ENCODE results near the gene LLCFC1.

The LLCFC1 gene

DNA sequence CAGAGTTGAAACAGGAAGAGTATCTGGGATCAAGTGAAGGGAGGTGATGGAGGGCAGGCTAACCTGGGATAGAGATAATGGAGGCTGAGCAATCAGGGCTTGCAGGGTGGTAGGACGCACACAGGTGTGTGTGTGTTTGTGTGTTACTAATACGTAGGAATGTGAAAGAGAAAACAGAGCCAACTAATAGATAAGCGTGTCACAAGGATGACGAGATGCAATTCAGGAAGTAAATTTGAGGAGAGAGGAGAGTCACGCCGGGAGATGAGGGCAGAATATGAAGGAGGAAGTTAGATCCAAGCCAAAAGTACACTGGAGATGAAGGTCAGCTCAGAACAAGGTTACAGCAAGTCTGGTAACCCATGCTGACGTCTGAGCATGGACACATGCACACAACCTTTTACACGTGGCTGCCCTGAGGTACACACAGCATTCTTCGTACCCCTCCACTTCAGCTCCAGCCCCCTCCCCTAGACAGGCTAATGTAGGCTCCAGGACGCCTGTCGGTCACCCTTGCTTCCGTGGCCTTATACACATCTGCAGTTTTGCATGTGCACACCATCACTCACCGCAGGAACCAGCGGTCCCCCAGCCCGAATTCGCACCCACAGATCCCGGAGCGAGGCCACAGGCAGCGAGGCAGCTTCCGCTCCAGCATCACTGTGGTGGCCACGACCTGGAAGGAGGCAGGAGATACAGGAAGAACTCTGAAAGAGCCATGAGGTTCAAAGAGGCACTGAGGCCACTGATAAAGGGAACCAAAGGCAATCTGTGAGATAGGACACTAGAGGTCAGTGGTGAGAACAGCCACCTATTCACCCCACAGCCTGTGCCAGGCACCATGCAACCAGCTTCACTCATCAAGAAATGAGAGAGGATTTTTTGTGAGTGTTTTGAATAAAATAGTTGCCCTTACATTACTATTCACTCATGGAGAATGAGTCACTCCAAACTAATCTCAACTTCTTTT, 30.1 kb upstream of the LLCFC1 start:
- no peak for DNase-seq (ENCODE audit: low read depth, low spot score)
- no peak overlapping the region for H3K4me3 ChIP-seq (ENCODE audit: low read length)

DNA sequence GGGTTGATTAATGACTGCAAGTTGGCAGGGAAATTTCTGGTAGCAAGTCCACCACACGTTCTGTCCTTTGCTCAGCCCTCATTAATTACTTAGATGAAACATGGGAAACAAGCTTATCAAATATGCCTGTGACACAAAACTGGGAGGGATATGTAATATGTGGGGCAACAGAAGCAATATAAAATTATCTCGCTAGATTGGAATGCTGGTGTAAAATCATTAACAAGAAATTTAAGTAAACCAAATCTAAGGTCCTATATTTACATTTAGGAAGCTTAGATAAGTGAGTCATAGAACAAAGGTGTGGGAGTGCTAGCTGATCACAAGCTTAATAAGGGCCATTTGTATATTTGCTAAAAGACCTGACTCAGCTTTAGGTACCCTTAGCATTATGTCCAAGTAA, 29.3 kb upstream of the LLCFC1 start:
- no peak overlapping the region for H3K4me3 ChIP-seq (ENCODE audit: low read length)
- no peak for DNase-seq (ENCODE audit: low read depth, low spot score)

DNA sequence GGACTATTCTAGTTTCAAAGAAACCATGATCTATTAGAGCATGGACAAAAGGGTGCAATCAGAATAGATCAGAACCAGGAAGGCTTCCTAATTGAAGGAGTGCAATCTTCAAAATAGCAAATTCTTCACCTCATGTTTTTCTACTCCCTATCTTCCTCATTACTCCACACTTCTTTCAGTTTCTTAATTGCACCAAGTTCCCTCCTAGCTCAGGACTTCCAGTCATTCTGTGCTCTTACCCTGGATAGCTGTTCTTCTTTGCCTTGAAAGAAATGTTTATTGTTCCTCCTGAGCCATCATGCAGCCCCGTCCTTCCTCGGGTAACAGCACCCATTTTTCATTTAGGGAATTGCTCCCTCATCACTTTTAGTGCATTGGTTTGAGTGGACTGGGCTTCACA, 28.8 kb upstream of the LLCFC1 start:
- DNase-seq (ENCODE audit: low read depth, low spot score), result no peak
- no peak overlapping the region for H3K4me3 ChIP-seq (ENCODE audit: low read length)

DNA sequence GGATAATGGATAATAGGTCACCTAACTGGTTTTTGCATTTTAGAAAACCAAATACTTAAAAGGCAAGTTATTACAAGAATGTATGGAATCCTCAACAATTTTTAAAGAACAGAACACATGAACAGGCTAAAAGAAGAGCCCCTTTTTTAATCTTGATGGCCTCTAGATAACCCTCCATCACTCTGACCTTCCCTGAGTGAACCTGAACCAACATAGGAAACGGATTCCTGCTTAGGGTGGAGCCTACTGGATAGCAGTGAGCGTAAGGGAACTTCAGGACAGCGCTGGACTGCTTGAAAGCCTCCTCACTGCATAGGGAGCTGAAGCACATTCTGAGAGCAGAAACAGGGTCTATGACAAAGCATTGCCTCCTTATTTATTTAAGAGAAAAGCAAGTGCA, 26.2 kb upstream of the LLCFC1 start:
- DNase-seq (ENCODE audit: low read depth, low spot score), result no peak
- H3K4me3 ChIP-seq (ENCODE audit: low read length), result no peak overlapping the region

DNA sequence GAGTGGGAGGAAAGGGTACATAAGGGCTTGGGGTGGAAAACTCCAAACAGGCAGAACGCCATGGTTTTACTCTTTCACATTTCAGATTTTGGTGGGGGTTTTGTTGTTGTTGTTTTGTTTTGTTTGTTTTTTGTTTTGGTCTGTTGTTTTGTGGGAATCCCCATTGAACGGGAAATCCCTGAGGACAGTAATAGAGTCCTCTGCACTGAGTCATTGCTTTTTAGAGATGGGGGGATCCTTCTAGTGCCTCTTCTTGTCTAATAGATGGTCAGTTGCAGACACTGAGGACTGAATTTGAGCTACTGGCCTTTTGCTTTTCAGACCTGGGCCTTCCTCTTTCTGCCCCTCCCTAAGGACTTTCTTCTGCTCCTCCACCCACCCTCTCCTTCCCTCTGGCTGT, 25.7 kb upstream of the LLCFC1 start:
- no peak for DNase-seq (ENCODE audit: low read depth, low spot score)

DNA sequence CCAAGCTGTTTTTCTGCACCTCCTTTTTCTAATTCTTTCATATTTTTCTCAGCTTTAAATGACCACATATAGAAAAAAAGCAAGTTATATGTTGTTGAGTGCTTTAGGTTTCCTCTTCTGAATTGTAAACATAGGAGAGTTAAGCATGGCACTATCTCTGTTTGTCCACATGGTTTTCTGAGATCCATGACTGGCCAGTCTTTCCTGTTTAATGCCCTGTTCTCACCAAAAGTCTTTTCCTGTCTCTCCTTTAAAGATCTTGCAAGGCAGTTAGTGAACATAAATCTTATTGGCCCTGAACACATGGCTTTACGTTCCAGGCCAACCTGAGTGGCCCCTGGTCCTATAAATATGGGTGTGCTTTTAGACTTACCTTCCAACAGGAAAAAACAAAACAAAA, 25.2 kb upstream of the LLCFC1 start:
- H3K4me3 ChIP-seq (ENCODE audit: low read length), result no peak overlapping the region
- no peak for DNase-seq (ENCODE audit: low read depth, low spot score)

More for the DNA sequence above, 25.7 kb upstream of the LLCFC1 start:
- H3K4me3 ChIP-seq (ENCODE audit: low read length), result no peak overlapping the region

DNA sequence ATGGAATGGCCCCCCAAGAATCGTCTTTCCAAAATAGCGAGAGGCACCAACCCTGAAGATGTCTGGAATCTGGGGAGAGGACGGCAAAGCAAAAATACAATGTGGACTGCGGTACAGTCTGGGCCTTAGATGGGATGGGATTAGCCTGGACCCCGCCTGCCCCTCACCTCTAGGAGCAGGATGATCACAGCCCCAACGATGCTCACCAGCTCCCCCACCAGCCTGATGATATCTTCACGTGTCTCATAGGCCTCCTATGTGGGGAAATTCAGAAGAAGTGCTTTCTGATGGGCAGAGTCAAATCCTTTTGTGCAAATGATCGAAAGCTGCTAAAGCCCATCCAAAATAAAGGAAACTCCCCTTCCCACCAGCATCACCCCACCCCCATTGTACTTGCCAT, 24.0 kb upstream of the LLCFC1 start:
- no peak for DNase-seq (ENCODE audit: low read depth, low spot score)
- no peak overlapping the region for H3K4me3 ChIP-seq (ENCODE audit: low read length)

DNA sequence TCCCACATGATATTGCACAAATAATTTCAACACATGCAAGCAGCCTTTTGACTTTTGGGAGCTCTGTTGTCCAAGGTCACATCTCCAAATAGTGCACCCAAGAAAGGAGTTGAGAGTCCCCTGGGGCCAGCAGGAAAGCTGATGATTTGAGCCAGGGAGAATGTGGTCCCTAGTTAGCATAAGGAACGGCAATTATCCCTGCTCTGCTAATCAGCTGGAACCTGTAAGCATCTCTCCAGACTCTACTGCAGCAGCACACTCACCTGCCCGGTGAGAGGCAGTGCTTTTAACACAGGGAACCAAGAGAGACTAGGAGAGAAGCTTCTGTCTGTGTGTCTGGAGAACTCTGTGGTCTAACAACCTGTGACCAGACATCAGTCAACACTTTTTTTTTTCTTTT, 22.8 kb upstream of the LLCFC1 start:
- DNase-seq (ENCODE audit: low read depth, low spot score), result no peak
- no peak overlapping the region for H3K4me3 ChIP-seq (ENCODE audit: low read length)

DNA sequence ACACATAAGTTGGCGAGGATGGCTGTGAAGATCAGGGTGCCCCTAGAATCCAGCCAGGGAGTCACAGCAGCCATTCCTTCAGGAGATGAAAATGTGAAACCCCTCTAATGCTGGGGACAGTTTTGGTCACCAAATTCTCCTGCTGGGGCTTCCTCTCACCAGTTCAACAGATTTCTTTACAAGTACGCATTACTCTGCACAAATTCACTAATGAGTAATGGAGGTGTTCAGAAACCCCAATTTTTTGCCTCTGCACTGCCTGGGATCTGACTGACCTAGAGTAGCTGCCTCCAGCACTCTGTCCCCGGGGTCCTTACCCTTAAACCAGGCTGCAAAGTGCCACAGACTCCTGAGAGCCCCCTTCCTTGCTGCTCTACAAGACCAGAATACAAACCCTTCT, 21.8 kb upstream of the LLCFC1 start:
- H3K4me3 ChIP-seq (ENCODE audit: low read length), result no peak overlapping the region
- no peak for DNase-seq (ENCODE audit: low read depth, low spot score)

DNA sequence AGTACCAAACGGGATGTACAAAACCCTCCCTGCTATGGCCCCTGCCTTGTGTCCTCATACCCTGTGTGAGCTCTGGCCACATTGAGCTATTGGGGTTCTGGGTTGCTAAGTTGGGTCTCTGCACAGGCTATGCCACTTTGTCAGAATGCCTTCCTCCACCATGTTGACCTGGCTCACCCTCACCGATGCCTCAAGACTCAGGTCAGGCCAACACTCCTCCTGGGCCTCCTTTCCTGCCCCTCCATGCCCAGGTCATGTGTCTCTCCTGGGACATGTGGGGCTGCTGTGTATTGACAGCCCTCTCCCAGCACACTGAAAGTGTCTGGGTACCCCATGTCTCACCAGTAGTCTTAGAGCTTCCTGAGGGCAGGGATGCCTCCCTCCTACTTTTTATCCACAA, 20.4 kb upstream of the LLCFC1 start:
- DNase-seq (ENCODE audit: low read depth, low spot score), result no peak
- no peak overlapping the region for H3K4me3 ChIP-seq (ENCODE audit: low read length)

DNA sequence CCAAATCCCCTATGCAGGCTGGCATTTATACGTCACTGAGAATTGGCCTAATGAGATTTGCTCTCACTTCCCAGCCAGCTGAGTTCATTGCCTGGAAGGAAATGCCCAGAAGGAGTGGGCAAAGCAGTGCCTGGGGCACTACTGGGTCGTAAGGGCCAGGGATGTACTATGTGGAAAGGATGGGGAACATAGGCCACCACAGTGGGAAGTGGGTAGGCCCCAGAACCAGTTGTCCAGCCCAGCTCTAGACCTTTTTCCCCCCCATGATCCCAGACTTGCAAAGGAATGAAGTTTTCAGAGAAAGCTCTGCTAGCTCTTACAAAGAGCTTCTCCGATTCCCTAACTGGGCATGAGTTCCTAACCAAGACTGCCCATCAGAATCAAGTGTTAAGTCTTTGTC, 19.6 kb upstream of the LLCFC1 start:
- H3K4me3 ChIP-seq (ENCODE audit: low read length), result no peak overlapping the region
- no peak for DNase-seq (ENCODE audit: low read depth, low spot score)

DNA sequence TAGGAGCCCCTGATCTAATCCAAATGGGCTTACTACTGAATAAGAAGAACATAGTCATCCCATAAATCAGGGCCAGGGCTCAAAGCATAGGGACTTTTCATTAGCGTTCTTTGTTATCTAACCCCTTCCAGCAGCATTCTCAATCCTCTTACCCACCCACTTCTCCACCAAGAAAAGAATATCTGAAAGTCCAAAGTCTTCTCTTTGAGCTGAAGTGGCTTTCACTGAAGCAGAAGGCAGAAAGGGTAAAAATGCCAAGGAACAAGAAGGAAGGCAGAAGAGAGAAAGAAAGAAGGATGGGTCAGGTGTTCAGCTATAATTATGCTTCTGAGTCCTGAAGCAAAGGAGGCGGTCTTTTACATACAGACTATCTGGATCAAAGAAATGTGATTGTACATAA, 15.9 kb upstream of the LLCFC1 start:
- DNase-seq (ENCODE audit: low read depth, low spot score), result no peak
- H3K4me3 ChIP-seq (ENCODE audit: low read length), result no peak overlapping the region

DNA sequence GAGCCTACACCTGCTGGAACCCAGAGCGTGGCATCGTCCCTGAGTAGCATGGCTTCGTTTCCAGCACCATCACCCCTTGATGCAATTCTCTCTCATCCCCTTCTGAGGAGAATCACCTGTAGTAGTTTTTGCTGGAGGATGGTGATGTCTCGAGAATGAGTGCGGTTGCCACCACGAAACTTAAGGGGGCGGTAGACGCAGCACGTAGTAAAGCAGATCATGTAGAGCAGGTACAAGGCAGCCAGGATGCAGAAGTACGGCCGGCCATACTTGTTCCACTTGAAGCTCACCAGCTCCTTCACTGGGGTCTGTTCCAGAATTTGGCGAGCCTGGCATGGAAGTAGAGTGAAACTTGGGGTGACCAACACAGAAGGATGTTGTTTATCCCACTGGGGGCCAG, 13.9 kb upstream of the LLCFC1 start:
- DNase-seq (ENCODE audit: low read depth, low spot score), result peak; percentile 28

DNA sequence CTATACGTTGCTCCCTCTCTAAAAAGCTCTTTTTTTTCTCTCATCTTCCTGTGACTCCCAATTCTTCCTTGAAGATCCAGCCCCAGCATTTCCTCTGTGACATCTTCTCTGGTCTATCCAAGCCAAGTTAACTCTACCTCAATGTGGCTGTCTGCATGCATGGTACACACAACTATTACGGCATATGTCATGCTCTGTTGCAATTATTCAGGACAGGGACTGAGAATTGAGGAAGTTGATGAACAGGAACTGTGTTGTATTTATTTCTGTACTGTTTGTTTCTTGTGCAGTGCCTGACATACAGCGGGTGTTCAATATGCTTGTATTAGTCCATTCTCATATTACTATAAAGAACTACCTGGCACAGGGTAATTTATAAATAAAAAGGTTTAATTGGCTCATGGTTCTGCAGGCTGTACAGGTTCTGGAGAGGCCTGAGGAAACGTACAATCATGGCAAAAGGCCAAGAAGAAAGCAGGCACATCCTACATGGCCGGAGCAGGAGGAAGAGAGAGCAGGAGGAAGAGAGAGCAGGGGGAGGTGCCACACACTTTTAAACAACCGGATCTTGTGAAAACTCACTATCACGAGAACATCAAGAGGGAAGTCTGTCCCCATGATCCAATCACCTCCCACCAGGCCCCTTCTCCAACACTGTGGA, 12.1 kb upstream of the LLCFC1 start:
- H3K4me3 ChIP-seq (ENCODE audit: low read length), result no peak overlapping the region
- no peak for DNase-seq (ENCODE audit: low read depth, low spot score)

More for the DNA sequence above, 13.9 kb upstream of the LLCFC1 start:
- H3K4me3 ChIP-seq (ENCODE audit: low read length), result no peak overlapping the region

DNA sequence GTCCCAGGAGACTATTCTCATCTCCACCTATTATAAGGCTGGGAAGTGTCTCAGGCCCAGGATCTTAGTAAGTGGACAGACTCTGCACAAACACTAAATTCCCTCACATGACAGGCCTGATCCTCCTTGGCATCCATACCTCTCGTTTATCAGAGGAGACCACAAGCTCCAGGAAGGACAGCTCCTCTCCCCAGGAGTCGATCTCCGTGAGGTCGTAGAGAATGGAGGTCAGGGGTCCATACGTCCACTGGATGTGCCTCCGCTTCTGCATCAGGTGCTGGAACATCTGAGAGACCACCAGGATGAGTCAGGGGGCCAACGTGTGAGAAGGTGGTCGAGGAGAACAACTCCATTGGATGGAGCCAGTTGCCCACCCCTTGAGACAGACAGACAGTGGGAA, 11.3 kb upstream of the LLCFC1 start:
- H3K4me3 ChIP-seq (ENCODE audit: low read length), result no peak overlapping the region
- DNase-seq (ENCODE audit: low read depth, low spot score), result no peak

DNA sequence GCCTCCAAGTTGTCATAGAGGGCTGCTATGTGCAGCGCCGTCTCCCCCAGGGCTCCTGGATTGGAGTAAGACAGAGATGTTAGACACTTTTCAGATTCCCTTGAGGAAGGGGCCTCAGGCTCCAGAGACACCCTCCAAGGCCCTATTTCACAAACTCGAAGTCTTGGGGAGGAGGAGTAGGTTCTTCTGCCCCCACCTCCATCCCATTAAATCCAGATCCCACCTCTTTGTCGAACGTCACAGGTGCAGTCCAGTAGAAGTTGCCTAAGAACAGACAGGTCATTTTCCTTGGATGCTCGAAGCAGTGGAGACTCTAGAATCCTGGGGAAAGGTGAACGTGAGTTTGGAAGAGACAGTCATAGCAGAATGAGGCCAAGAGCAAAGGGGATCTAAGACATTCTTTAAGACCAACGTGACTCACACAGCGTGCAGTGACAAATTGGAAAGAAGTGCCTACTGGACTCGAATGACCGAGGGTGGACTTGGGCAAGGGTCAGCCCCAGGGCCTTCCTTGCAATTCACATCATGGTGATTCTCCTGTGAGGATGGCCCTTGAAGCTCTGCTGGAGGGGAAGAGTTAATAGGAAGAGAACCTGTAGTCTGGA, 9.1 kb upstream of the LLCFC1 start:
- no peak for DNase-seq (ENCODE audit: low read depth, low spot score)

DNA sequence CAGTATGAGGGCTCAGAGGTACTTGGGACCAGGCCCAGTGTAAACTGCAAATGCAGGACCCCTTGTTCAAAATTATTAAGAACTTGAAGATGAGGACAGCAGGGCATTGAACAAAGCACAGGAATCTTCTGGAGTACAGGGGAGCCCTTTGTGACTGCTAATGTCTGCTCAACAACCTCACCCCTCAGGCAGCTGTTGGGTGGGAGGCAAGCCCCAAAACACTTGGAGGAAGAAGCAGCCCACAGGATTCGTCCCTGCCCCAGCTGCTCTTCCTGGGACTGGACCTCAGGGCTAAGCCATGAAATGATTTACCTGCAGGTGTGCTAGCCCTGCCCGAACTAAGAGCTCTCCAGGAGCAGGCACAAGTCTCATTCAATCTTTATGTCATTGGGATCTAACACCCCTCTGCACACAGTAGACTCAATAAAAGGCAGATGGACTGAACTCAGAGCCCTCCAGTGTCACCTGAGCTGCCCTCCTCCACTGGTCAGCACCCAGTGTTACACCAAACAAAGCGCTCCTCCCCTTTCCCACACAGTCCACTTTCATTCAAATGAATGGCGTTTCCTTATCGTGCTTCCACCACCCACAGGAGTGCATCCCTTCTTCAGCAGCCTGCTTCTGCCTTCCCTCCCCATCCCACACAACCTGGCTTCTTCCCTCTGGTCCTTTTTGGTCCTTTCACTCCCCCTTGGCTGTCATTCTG, 6.7 kb upstream of the LLCFC1 start:
- DNase-seq (ENCODE audit: low read depth, low spot score), result no peak
- no peak overlapping the region for H3K4me3 ChIP-seq (ENCODE audit: low read length)

More for the DNA sequence above, 9.1 kb upstream of the LLCFC1 start:
- H3K4me3 ChIP-seq (ENCODE audit: low read length), result no peak overlapping the region

DNA sequence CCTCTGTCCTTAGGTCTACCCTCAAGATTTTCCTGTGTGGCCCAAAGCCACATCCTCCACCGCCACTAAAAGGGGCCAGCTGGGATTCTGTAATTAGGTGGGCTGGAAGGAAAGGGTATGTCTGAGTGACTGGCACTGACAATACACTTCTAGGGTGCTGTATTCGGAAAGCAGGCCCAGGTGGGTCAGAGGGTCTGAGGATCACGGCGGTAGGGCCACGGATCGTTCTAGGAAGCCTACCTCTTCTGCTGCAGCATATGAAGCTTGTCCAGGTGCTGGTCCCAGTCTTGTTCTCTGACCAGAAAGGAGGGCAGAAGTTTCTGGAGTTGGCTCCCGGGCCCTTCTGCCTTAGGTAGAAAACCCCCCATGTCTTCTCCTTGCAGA, 6.2 kb upstream of the LLCFC1 start:
- H3K4me3 ChIP-seq (ENCODE audit: low read length), result no peak overlapping the region
- DNase-seq (ENCODE audit: low read depth, low spot score), result no peak

DNA sequence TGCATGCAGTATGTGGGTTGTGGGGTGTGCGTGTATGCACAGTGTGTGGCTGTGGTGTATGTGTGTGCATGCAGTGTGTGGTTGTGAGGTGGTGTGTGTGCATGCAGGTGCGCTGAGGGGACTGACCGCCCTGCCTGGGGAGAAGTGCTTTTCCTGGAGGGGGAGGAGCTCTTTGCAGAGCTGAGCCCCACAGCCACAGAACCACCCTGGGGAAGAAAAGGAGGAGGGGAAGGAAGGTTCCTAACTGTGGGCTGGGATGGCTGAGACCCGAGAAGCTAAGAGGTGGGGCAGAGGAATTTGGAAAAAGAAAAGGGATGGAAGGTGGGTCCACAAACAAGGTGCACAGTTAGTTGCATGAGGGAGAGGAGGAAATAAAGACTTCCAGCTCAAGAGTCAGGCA, 5.7 kb upstream of the LLCFC1 start, which contains the start of gene TRPV5:
Gene TRPV5, minus strand, starts transcription at position 123 of the 400 bp plus-strand sequence. CDS start 287 bp downstream, outside the sequence.
- no peak within 1 kb of the TSS for H3K4me3 ChIP-seq (ENCODE audit: low read length)
- peak; percentile 26 for DNase-seq (ENCODE audit: low read depth, low spot score)
